ENCODE data around the gene MERTK. TPM values are rescaled to one million over a fixed set of nuclear protein-coding genes. Genes with fewer than 3 reads are reported as not detected.
"Not testable (repeated sequence)": the region's sequence is repeated elsewhere in the genome, so short reads cannot be mapped to it uniquely, and the experiment has no call there.

MERTK gene
- total RNA-seq = 10 to 100 TPM in 1 of 6 donors, 1 to 10 TPM in 5; 4.5 to 13.9 (median 6.4) TPM
- 1 to 10 TPM; 2.8 to 3.5 TPM for polyA plus RNA-seq

DNA sequence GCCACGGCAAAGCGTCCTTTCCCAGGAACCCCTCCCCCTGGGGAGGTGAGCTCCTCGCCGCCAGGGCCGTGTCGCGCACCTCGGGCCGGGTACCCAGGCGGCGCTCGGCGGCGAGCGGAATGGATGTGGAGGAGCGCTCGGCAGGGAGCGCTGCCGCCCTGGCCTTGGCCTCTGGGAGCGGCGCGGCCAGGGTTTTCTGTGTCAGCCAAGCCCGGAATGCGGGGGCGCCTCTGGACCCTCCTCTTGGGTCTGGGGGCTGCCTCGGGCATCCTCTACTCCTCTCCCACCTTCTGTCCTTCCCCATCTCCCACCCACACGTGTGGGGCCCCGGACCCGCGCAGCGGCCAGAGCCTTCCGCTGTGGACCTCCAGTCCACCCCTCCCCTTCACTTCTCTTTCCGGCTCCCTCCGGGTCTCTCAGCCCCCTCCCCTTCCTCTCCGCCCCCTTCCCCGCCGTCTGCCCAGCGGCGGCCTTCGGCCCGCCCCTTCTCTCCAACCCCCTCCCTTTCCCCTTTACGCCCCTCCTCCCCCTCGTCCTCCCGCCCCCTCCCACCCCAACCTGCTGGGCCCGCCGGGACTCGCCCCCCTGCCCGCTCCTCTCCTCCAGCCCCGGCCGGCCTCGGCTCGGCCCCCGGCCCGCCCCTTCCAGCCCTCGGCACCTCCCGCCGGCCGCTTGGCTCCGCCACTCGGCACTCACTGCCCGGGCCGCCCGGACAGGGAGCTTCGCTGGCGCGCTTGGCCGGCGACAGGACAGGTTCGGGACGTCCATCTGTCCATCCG lies at the start of gene MERTK:
Gene MERTK (plus strand): TSS at position 684 of the 779 bp plus-strand sequence. CDS start 129 bp downstream, outside the sequence.
- no peaks in the 10 kb centered on the region for H3K36me3 ChIP-seq
- H3K27ac ChIP-seq = peak within 1 kb of the TSS; percentile 35 to 88 (median 68)
- H3K4me1 ChIP-seq = peaks cover 0 to 4% (median 3%) of the 10 kb centered on the region in 3 donors
- TF ChIP-seq, protein P1, sequence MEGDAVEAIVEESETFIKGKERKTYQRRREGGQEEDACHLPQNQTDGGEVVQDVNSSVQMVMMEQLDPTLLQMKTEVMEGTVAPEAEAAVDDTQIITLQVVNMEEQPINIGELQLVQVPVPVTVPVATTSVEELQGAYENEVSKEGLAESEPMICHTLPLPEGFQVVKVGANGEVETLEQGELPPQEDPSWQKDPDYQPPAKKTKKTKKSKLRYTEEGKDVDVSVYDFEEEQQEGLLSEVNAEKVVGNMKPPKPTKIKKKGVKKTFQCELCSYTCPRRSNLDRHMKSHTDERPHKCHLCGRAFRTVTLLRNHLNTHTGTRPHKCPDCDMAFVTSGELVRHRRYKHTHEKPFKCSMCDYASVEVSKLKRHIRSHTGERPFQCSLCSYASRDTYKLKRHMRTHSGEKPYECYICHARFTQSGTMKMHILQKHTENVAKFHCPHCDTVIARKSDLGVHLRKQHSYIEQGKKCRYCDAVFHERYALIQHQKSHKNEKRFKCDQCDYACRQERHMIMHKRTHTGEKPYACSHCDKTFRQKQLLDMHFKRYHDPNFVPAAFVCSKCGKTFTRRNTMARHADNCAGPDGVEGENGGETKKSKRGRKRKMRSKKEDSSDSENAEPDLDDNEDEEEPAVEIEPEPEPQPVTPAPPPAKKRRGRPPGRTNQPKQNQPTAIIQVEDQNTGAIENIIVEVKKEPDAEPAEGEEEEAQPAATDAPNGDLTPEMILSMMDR (IDR thresholded peaks at IDR 0.05) = peak in 2 of 4 donors; percentile 20 to 41
- intact Hi-C loops (cut with DNase I) = loop anchor here in 2 of 3 donors (5.0 to 10.0 kb wide), 2 partner anchors 147 to 154 kb away; no protein-coding TSS in a partner anchor
- H3K9me3 ChIP-seq = no peaks in the 10 kb centered on the region
- no peak for FAIRE-seq
- ATAC-seq = peak; percentile 87 to 94 (median 89)
- no peaks in the 10 kb centered on the region for H3K27me3 ChIP-seq
- peak; percentile 84 to 95 (median 91) for DNase-seq
- WGBS, 2 donors = 0 to 1% methylated on average over 58 to 71 of the region's 71 CpGs
- peak within 1 kb of the TSS; percentile 67 to 97 (median 84) for H3K4me3 ChIP-seq

DNA sequence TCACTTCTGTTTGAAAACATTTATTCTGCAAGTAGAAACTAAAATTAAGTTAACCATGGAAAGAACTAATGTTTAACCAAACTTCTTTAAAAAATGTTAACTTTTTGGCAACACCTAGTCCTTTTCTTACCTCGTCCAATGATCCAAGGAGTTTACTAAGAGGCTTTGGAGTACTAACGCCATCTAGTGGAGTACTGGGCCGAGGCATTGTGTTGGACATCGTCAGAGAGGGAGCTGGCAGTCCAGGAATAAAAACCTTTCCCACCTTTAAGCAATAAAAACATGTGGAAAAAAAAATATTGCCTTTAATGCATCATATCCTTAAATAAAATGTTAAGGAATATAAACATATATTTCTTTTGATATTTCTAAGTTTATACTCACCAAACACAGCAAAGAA lies 47.8 kb upstream of the MERTK start:
- H3K27ac ChIP-seq; H3K36me3 ChIP-seq; H3K9me3 ChIP-seq; H3K4me1 ChIP-seq; H3K27me3 ChIP-seq; intact Hi-C loops (cut with DNase I); H3K4me3 ChIP-seq: not testable (repeated sequence)
- FAIRE-seq (peak; percentile 70), ATAC-seq (peak; percentile 68 to 85 (median 80)), DNase-seq (peak in 3 of 6 donors; percentile 7 to 52 (median 18))
- WGBS, 2 donors = 5% methylated on average over 4 of the region's 4 CpGs
- TF ChIP-seq, protein P1 (IDR thresholded peaks at IDR 0.05) = peak in 2 of 4 donors; percentile 31 to 34

DNA sequence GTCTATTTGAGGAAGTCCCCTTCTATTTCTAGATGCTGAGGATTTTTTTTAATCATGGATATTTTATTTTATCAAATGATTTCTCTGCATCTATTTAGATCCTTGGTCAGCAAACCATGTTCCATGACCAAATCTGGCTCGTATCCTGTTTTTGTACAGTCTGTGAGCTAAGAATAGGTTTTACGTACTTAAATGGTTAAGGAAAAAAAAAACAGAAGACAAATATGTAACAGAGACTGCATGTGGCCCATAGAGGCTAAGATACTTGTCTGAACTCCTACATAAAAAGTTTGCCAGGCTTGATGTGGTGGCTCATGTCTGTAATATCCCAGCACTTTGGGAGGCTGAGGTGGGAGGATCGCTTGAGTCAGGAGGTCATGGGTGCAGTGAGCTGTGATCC lies 45.9 kb upstream of the MERTK start:
- H3K36me3 ChIP-seq; H3K27me3 ChIP-seq; ATAC-seq; FAIRE-seq; DNase-seq; H3K27ac ChIP-seq; H3K4me3 ChIP-seq; intact Hi-C loops (cut with DNase I); H3K9me3 ChIP-seq; H3K4me1 ChIP-seq: not testable (repeated sequence)
- WGBS, 2 donors = 91% methylated on average over 3 of the region's 3 CpGs

DNA sequence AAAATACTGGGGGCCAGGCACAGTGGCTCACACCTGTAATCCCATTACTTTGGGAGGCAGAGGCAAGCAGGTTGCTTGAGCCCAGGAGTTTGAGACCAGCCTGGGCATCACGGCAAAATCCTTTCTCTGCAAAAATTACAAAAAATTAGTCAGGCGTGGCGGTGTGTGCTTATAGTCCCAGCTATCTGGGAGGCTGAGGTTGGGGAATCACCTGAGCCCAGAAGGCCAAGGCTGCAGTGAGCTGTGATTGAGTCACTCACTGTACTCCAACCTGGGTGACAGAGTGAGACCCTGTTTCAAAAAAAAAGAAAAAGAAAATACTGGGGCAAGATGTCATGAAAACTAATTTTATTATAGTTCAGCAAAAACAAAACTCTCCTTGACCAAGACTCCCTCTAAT lies 38.4 kb upstream of the MERTK start:
- H3K36me3 ChIP-seq; H3K4me3 ChIP-seq; H3K9me3 ChIP-seq; H3K27me3 ChIP-seq; DNase-seq; intact Hi-C loops (cut with DNase I); ATAC-seq; FAIRE-seq; H3K4me1 ChIP-seq; H3K27ac ChIP-seq: not testable (repeated sequence)
- 30 to 76% methylated on average over 3 of the region's 3 CpGs for WGBS, 2 donors

DNA sequence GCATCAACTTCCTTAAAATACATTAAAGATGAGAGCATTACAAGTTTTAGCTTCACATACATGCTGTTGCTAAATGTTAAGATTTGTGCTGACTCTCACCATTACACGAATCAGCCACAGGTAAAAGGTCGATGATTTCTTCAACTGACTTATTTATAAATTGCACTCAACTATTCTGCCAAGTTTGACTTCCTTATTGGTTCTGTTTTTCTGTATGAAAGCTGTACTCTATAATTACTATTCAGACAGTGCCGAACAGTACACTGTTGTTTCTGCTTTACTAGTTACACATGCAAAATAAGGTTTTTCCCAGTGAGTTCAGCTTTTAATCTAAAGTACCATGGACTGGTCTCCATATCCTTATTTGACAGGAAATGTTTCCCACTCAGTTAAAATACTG lies 33.3 kb upstream of the MERTK start:
- H3K27me3 ChIP-seq; DNase-seq; H3K9me3 ChIP-seq; H3K4me3 ChIP-seq; H3K4me1 ChIP-seq; H3K36me3 ChIP-seq; H3K27ac ChIP-seq; intact Hi-C loops (cut with DNase I); FAIRE-seq: not testable (repeated sequence)
- ATAC-seq = peak in 2 of 4 donors; percentile 35 to 72
- 30 to 47% methylated on average over 2 of the region's 3 CpGs for WGBS, 2 donors

DNA sequence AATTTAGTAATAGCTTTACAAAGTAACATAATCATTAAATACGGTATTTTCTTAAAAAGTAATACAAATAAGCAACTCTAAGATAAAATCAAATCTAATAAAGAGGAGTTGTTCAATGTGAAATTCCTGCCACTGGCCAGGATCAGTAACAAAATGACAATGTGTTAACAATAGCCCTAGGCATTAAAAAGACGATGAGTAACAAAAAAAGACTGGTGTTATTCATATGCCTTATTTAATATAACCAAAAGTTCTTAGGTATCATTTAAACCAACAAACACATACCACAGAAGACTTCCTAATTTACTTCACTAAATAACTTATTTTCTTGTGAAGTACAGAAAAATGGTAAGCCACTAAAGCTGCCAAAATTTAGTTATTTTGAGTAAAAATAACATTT lies 25.6 kb upstream of the MERTK start:
- WGBS, 2 donors = 96 to 98% methylated on average over 2 of the region's 2 CpGs
- H3K36me3 ChIP-seq; H3K9me3 ChIP-seq; H3K27me3 ChIP-seq; H3K27ac ChIP-seq; intact Hi-C loops (cut with DNase I); H3K4me1 ChIP-seq; H3K4me3 ChIP-seq; ATAC-seq; DNase-seq: not testable (repeated sequence)
- peak; percentile 86 for FAIRE-seq

Measured in pancreas (tissue), 10 donors.